GM19099 (cell line): ENCODE results near the gene CEP95.

Source experiments
- POLR2A ChIP-seq: IDR thresholded peaks from 3 replicates; pipeline ENCODE4 v1.6.1; 2011; ENCODE audit warnings: low read depth; ENCODE audit not compliant: insufficient read length; ENCODE audit errors: extremely low read depth

Gene CEP95

GRCh38 chr17:64534187-64534586 is 27.4 kb downstream of the CEP95 start:
- no peak for TF ChIP-seq POLR2A

- no peak for TF ChIP-seq POLR2A
Observed at GRCh38 chr17:64535357-64535756, 28.6 kb downstream of the CEP95 start.

- no peak for TF ChIP-seq POLR2A
Observed at GRCh38 chr17:64536913-64537312, 30.1 kb downstream of the CEP95 start.

GRCh38 chr17:64537488-64537887 is 30.7 kb downstream of the CEP95 start:
- TF ChIP-seq POLR2A, result no peak

GRCh38 chr17:64538508-64539130 is 31.8 kb downstream of the CEP95 start:
- TF ChIP-seq POLR2A, result no peak

- TF ChIP-seq POLR2A, result no peak
Observed at GRCh38 chr17:64540118-64540776, 33.5 kb downstream of the CEP95 start.

- TF ChIP-seq POLR2A, result no peak
Observed at GRCh38 chr17:64544742-64545141, 38.0 kb downstream of the CEP95 start.

GRCh38 chr17:64546716-64547115 is 39.9 kb downstream of the CEP95 start:
- TF ChIP-seq POLR2A, result no peak

- TF ChIP-seq POLR2A, result no peak
Observed at GRCh38 chr17:64547319-64547718, 40.5 kb downstream of the CEP95 start.

GRCh38 chr17:64551461-64551860 is 44.7 kb downstream of the CEP95 start:
- no peak for TF ChIP-seq POLR2A

GRCh38 chr17:64554028-64554637 is 47.4 kb downstream of the CEP95 start:
- no peak for TF ChIP-seq POLR2A

- TF ChIP-seq POLR2A, result no peak
Observed at GRCh38 chr17:64555281-64555680, 48.5 kb downstream of the CEP95 start.

- TF ChIP-seq POLR2A, result no peak
Observed at GRCh38 chr17:64564098-64564497, 57.3 kb downstream of the CEP95 start.

GRCh38 chr17:64565563-64565962 is 58.8 kb downstream of the CEP95 start:
- no peak for TF ChIP-seq POLR2A

- no peak for TF ChIP-seq POLR2A
Observed at GRCh38 chr17:64571746-64572145, 65.0 kb downstream of the CEP95 start.

- no peak for TF ChIP-seq POLR2A
Observed at GRCh38 chr17:64572682-64573154, 65.9 kb downstream of the CEP95 start.
